ENCODE measurements around the gene COPB2.

DNA sequence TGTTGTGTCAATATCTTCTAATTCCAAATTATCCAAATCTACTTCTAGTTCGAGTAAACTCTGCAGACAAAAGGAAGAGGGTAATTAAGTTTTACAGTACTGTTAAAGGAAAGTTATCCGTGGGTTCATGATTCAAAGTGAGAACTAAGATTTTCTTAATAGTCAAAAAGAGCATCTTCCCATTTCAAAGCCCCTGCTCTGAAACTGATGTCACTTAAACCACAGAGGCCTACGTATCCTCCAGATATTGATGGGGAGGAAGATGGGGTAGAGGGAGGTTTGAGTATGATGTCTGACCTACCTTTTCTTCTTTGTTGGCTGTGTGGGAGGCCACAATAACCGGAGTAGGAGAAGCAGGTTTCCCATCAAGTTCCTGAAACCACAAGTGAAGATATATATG is 31.5 kb downstream of the COPB2 start:
- TF ChIP-seq, protein P1, sequence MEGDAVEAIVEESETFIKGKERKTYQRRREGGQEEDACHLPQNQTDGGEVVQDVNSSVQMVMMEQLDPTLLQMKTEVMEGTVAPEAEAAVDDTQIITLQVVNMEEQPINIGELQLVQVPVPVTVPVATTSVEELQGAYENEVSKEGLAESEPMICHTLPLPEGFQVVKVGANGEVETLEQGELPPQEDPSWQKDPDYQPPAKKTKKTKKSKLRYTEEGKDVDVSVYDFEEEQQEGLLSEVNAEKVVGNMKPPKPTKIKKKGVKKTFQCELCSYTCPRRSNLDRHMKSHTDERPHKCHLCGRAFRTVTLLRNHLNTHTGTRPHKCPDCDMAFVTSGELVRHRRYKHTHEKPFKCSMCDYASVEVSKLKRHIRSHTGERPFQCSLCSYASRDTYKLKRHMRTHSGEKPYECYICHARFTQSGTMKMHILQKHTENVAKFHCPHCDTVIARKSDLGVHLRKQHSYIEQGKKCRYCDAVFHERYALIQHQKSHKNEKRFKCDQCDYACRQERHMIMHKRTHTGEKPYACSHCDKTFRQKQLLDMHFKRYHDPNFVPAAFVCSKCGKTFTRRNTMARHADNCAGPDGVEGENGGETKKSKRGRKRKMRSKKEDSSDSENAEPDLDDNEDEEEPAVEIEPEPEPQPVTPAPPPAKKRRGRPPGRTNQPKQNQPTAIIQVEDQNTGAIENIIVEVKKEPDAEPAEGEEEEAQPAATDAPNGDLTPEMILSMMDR (optimal IDR thresholded peaks at IDR 0.05 in 1 of 3, IDR thresholded peaks at IDR 0.05 in 1 of 3, conservative IDR thresholded peaks at IDR 0.05 in 1 of 3; ENCODE audit: extremely low read depth in 1 of 3, insufficient read depth in 2 of 3, low read length in 3 of 3): no peak
- no peak for TF ChIP-seq EZH2 (IDR thresholded peaks at IDR 0.05; ENCODE audit: low read length)
